A549 (cell line): Measurements from ENCODE around the gene MARCHF10. TPM values are rescaled to one million over a fixed set of nuclear protein-coding genes. Genes with fewer than 3 reads are reported as not detected.

Source experiments
- ATAC-seq, 2 experiments: fragments of 200-7000 bp in 1 of 2; fragments of >200 bp in 1 of 2; cut with Nextera tagmentation in 1 of 2; cut with Tn5 transposase in 1 of 2; 3 replicates each; pipeline versions ENCODE4 v1.8.0 to v1.9.1; 2018 to 2020; ENCODE audit warnings: mild to moderate bottlenecking in 1 of 2, moderate library complexity in 1 of 2
- CTCF ChIA-PET: fragments of 300-600 bp; sonication (Branson Sonifier 250); formaldehyde crosslinking; extraction: SDS; loops from one replicate; lab custom pipeline; 2021; ENCODE audit warnings: antibody characterized with exemption, inconsistent platforms; lab: Yijun Ruan, JAX
- POLR2A ChIA-PET: fragments of 350-600 bp; formaldehyde crosslinking; extraction: SDS; loops from one replicate; lab custom pipeline; 2021; ENCODE audit warnings: antibody characterized with exemption, inconsistent platforms; lab: Yijun Ruan, JAX
- DNase-seq, 2 experiments: peaks; one replicate each; pipeline versions ENCODE4 v3.0.0 to v3.0.0-alpha.2; 2011 to 2016; ENCODE audit warnings: low read depth in 1 of 2, low spot score in 1 of 2
- FAIRE-seq: peaks from 2 replicates; lab custom pipeline; 2011; peaks lifted over from hg19 to GRCh38; lab: Jason Lieb, UNC
- H3K27ac ChIP-seq, 2 experiments: fragments of >200 bp; sonication (Bioruptor Twin); formaldehyde crosslinking; 3 replicates each; pipeline ENCODE4 v1.5.1; 2016 to 2017
- H3K4me1 ChIP-seq: fragments of >200 bp; sonication (Bioruptor Twin); formaldehyde crosslinking; 3 replicates; pipeline ENCODE4 v1.6.1; 2016
- H3K4me2 ChIP-seq: fragments of >200 bp; sonication (Bioruptor Twin); formaldehyde crosslinking; 3 replicates; pipeline ENCODE4 v1.6.1; 2016
- H3K4me3 ChIP-seq: fragments of >200 bp; sonication (Bioruptor Twin); formaldehyde crosslinking; 3 replicates; pipeline ENCODE4 v1.5.1; 2016
- H3K9me3 ChIP-seq: fragments of >200 bp; sonication (Bioruptor Twin); formaldehyde crosslinking; 3 replicates; pipeline ENCODE4 v1.6.1; 2016
- BCL3 ChIP-seq: fragments of >200 bp; sonication (Bioruptor Twin); formaldehyde crosslinking; IDR thresholded peaks from 3 replicates; pipeline ENCODE4 v1.6.1; 2016
- CBX8 ChIP-seq: fragments of 200-600 bp; sonication (generic); IDR thresholded peaks from 2 replicates; pipeline ENCODE4 v1.6.1; 2016
- CTCF ChIP-seq: fragments of >200 bp; sonication (Bioruptor Twin); formaldehyde crosslinking; IDR thresholded peaks from 3 replicates; pipeline ENCODE4 v1.5.1; 2016
- EHF ChIP-seq: fragments of 250-450 bp; sonication (Bioruptor Pico); IDR thresholded peaks from 2 replicates; pipeline ENCODE4 v1.5.0; 2020; ENCODE audit warnings: mild to moderate bottlenecking
- EP300 ChIP-seq, 2 experiments: fragments of >200 bp; sonication (Bioruptor Twin); formaldehyde crosslinking; IDR thresholded peaks; 2 replicates in 1 of 2; 3 replicates in 1 of 2; pipeline ENCODE4 v1.6.1; 2016 to 2017
- ESRRA ChIP-seq: fragments of 150-350 bp; IDR thresholded peaks from 2 replicates; pipeline ENCODE4 v1.6.1; 2014; ENCODE audit warnings: mild to moderate bottlenecking, low read length, borderline replicate concordance
- FOXS1 ChIP-seq: fragments of 250-450 bp; sonication (Bioruptor Pico); IDR thresholded peaks from 2 replicates; pipeline ENCODE4 v1.5.0; 2020; ENCODE audit warnings: mild to moderate bottlenecking, moderate library complexity
- GATA3 ChIP-seq: IDR thresholded peaks from 2 replicates; pipeline ENCODE4 v1.6.1; 2012; ENCODE audit warnings: borderline replicate concordance
- HES2 ChIP-seq: fragments of >200 bp; sonication (Bioruptor Twin); formaldehyde crosslinking; IDR thresholded peaks from 2 replicates; pipeline ENCODE4 v1.6.1; 2016
- HEYL ChIP-seq: fragments of 250-450 bp; sonication (Bioruptor Pico); IDR thresholded peaks from 2 replicates; pipeline ENCODE4 v1.8.0; 2021; ENCODE audit warnings: mild to moderate bottlenecking, moderate library complexity
- HMGXB4 ChIP-seq: fragments of 250-450 bp; sonication (Bioruptor Pico); IDR thresholded peaks from 2 replicates; pipeline ENCODE4 v1.5.0; 2021; ENCODE audit warnings: mild to moderate bottlenecking, moderate library complexity, borderline replicate concordance
- HOXB13 ChIP-seq: fragments of 250-450 bp; sonication (Bioruptor Pico); IDR thresholded peaks from 2 replicates; pipeline ENCODE4 v1.5.0; 2020; ENCODE audit warnings: low read depth, mild to moderate bottlenecking, moderate library complexity
- KDM1A ChIP-seq: fragments of 200-600 bp; sonication (generic); IDR thresholded peaks from 2 replicates; pipeline ENCODE4 v1.6.1; 2016; ENCODE audit warnings: low read depth, mild to moderate bottlenecking
- MAFK ChIP-seq: fragments of 450-650 bp; IDR thresholded peaks from 2 replicates; pipeline ENCODE4 v1.6.1; 2014; ENCODE audit not compliant: partially characterized antibody
- MAX ChIP-seq: IDR thresholded peaks from 2 replicates; pipeline ENCODE4 v1.6.1; 2012
- MAZ ChIP-seq: fragments of 150-350 bp; IDR thresholded peaks from 2 replicates; pipeline ENCODE4 v1.6.1; 2014; ENCODE audit warnings: antibody characterized with exemption, low read depth, low read length, borderline replicate concordance
- NFE2L2 ChIP-seq: fragments of 150-350 bp; conservative IDR thresholded peaks from 2 replicates; pipeline ENCODE4 v1.6.1; 2014; ENCODE audit warnings: low read length
- NR3C1 ChIP-seq: fragments of >200 bp; sonication (Bioruptor Twin); formaldehyde crosslinking; IDR thresholded peaks from 3 replicates; pipeline ENCODE4 v1.6.1; 2017
- PBX3 ChIP-seq: IDR thresholded peaks from 2 replicates; pipeline ENCODE4 v1.6.1; 2012
- PHF8 ChIP-seq: fragments of 200-600 bp; sonication (generic); IDR thresholded peaks from 2 replicates; pipeline ENCODE4 v1.6.1; 2016; ENCODE audit warnings: low read depth, mild to moderate bottlenecking, antibody characterized with exemption, moderate library complexity, borderline replicate concordance
- POLR2A ChIP-seq: IDR thresholded peaks from 2 replicates; pipeline ENCODE4 v1.6.1; 2012; ENCODE audit warnings: mild to moderate bottlenecking, low read length
- RARB ChIP-seq: fragments of 250-450 bp; sonication (Bioruptor Pico); IDR thresholded peaks from 2 replicates; pipeline ENCODE4 v1.8.0; 2021; ENCODE audit warnings: mild to moderate bottlenecking, moderate library complexity
- RCOR1 ChIP-seq: fragments of 150-350 bp; IDR thresholded peaks from 2 replicates; pipeline ENCODE4 v1.6.1; 2014; ENCODE audit warnings: antibody characterized with exemption, low read length, low read depth
- SREBF2 ChIP-seq: fragments of 450-650 bp; IDR thresholded peaks from 2 replicates; pipeline ENCODE4 v1.6.1; 2014; ENCODE audit warnings: mild to moderate bottlenecking, moderate library complexity
- WGBS: methylation state at CpG from one replicate; pipeline ENCODE4 v1.1.6; 2017; ENCODE audit errors: missing lambda C conversion rate; 5-methylcytosine and 5-hydroxymethylcytosine counted together
- polyA plus RNA-seq, 4 experiments: library from polyadenylated mRNA; depleted of rRNA in 3 of 4; stranded (reverse); fragments of >200 nt; fragmentation: RNase III in 1 of 4; extraction: RNeasy Plus Mini Kit Qiagen cat#74134 plus additional on column Dnase treatment in 1 of 4; gene quantifications; 2 replicates in 3 of 4; 3 replicates in 1 of 4; pipeline ENCODE4 v1.2.3, GENCODE V29; 2011 to 2017

MARCHF10 gene
- polyA plus RNA-seq, 2 of the 4 experiments (the other 2 are of a cell fraction): 0.43 to 0.57 TPM

- H3K9me3 ChIP-seq: no peaks in the 10 kb centered on the region
- 81% methylated on average over 12 of the region's 12 CpGs for WGBS
- ChIA-PET CTCF (no interaction called here), POLR2A (no interaction called here)
- H3K4me1 ChIP-seq: no peaks in the 10 kb centered on the region
- no peak for FAIRE-seq
- H3K4me2 ChIP-seq: no peak overlapping the region
- TF ChIP-seq ESRRA (no peak), KDM1A (no peak), HEYL (no peak), RARB (CRISPR knock-in tag) (no peak), NR3C1 (no peak), NFE2L2 (no peak), BCL3 (no peak), PBX3 (no peak), HES2 (no peak), POLR2A (no peak)
- TF ChIP-seq, all 56 proteins: peak for 0
- Histone ChIP-seq H3K4me3 (no peak overlapping the region), H3K27ac (no peak overlapping the region)
- no peak for ATAC-seq
- no peak for DNase-seq
These were observed 47.8 kb downstream of the MARCHF10 start for GRCh38 chr17:62760059-62760944.

GRCh38 chr17:62757500-62757951, 50.6 kb downstream of the MARCHF10 start:
- ChIA-PET POLR2A (no interaction called here), CTCF (no interaction called here)
- TF ChIP-seq CBX8 (no peak), RCOR1 (no peak), MAX (no peak), EP300 (IDR thresholded peaks at IDR 0.05) (no peak), PHF8 (no peak), KDM1A (no peak), GATA3 (no peak), MAFK (no peak), MAZ (no peak), FOXS1 (CRISPR knock-in tag) (no peak), SREBF2 (no peak), HMGXB4 (CRISPR knock-in tag) (no peak), HOXB13 (no peak), CTCF (no peak), EHF (CRISPR knock-in tag) (no peak)
- H3K4me1 ChIP-seq: no peaks in the 10 kb centered on the region
- DNase-seq: no peak
- H3K4me2 ChIP-seq: no peak overlapping the region
- no peak for ATAC-seq
- H3K9me3 ChIP-seq: no peaks in the 10 kb centered on the region
- H3K27ac ChIP-seq: no peak overlapping the region
- 78% methylated on average over 4 of the region's 4 CpGs for WGBS
- no peak for FAIRE-seq
- H3K4me3 ChIP-seq: no peak overlapping the region
